CD4-positive, CD25-positive, alpha-beta regulatory T cell (primary cell): ENCODE results near the gene UBE2R2. TPM values are rescaled to one million over a fixed set of nuclear protein-coding genes. Genes with fewer than 3 reads are reported as not detected.
A peak's percentile ranks its signal among the peaks of the same experiment; 100 is the strongest.
"Not testable (repeated sequence)": the region's sequence is repeated elsewhere in the genome, so short reads cannot be mapped to it uniquely, and the experiment has no call there.

Source experiments
- ATAC-seq, 2 donors: fragments of 150-1000 bp; cut with Tn5 transposase; one replicate each; pipeline ENCODE4 v1.10.0; 2021; ENCODE audit warnings: low read depth in 2 of 2, moderate number of reproducible peaks in 2 of 2, moderate library complexity in 1 of 2
- DNase-seq, 3 donors: peaks; one replicate each; pipeline versions ENCODE4 v3.0.0 to v3.0.0-alpha.2; 2012 to 2022; ENCODE audit warnings: mixed read lengths in 1 of 3
- H3K27ac ChIP-seq: one replicate; pipeline ENCODE4 v1.7.0; 2013; ENCODE audit warnings: mild to moderate bottlenecking, low read length; ENCODE audit not compliant: insufficient read depth, poor library complexity, severe bottlenecking
- H3K27me3 ChIP-seq: one replicate; pipeline ENCODE4 v1.7.0; 2013; ENCODE audit warnings: low read length; ENCODE audit not compliant: control insufficient read depth, insufficient read depth
- H3K36me3 ChIP-seq: one replicate; pipeline ENCODE4 v1.7.0; 2013; ENCODE audit warnings: mild to moderate bottlenecking, low read length, moderate library complexity; ENCODE audit not compliant: control insufficient read depth, insufficient read depth
- H3K4me1 ChIP-seq: 2 replicates; pipeline ENCODE4 v1.7.0; 2013; ENCODE audit warnings: mild to moderate bottlenecking, low read length; ENCODE audit not compliant: insufficient read depth, control insufficient read depth, poor library complexity, severe bottlenecking
- H3K4me3 ChIP-seq: one replicate; pipeline ENCODE4 v1.7.0; 2013; ENCODE audit warnings: low read depth, mild to moderate bottlenecking, low read length, moderate library complexity
- H3K9me3 ChIP-seq, 2 experiments: 1 replicate in 1 of 2; 2 replicates in 1 of 2; pipeline ENCODE4 v1.7.0; 2013; ENCODE audit warnings: low read length in 2 of 2, mild to moderate bottlenecking in 1 of 2, moderate library complexity in 1 of 2; ENCODE audit not compliant: control insufficient read depth in 2 of 2
- H3K27ac Mint-ChIP-seq, 3 donors: one replicate each; pipeline ENCODE4 v1.8.0; 2020 to 2022; ENCODE audit warnings: mild to moderate bottlenecking in 3 of 3, mixed read lengths in 3 of 3, moderate library complexity in 2 of 3
- H3K27me3 Mint-ChIP-seq: one replicate; pipeline ENCODE4 v1.8.0; 2022; ENCODE audit warnings: mild to moderate bottlenecking, mixed read lengths
- H3K36me3 Mint-ChIP-seq: one replicate; pipeline ENCODE4 v1.8.0; 2020; ENCODE audit warnings: mixed read lengths
- H3K4me1 Mint-ChIP-seq, 4 donors: one replicate each; pipeline ENCODE4 v1.8.0; 2020 to 2022; ENCODE audit warnings: mixed read lengths in 4 of 4, mild to moderate bottlenecking in 1 of 4
- H3K4me3 Mint-ChIP-seq, 4 donors: one replicate each; pipeline ENCODE4 v1.8.0; 2020 to 2022; ENCODE audit warnings: mild to moderate bottlenecking in 4 of 4, mixed read lengths in 4 of 4, moderate library complexity in 3 of 4
- H3K9me3 Mint-ChIP-seq, 7 donors: one replicate each; pipeline ENCODE4 v1.8.0; 2020 to 2022; ENCODE audit warnings: mixed read lengths in 7 of 7, mild to moderate bottlenecking in 3 of 7, moderate library complexity in 2 of 7
- polyA plus RNA-seq, 4 donors: library from polyadenylated mRNA; unstranded; fragments of 300-500 nt; fragmentation: Illumina TruSeq; gene quantifications; one replicate each; pipeline ENCODE4 v1.2.3, GENCODE V29; 2021
- total RNA-seq: library from RNA; stranded (reverse); gene quantifications from one replicate; pipeline ENCODE4 v1.2.3, GENCODE V29; 2022

The UBE2R2 gene
- total and polyA plus RNA-seq, 5 donors from 2014 or later = 14.8 to 33.3 (median 16.4) TPM

DNA sequence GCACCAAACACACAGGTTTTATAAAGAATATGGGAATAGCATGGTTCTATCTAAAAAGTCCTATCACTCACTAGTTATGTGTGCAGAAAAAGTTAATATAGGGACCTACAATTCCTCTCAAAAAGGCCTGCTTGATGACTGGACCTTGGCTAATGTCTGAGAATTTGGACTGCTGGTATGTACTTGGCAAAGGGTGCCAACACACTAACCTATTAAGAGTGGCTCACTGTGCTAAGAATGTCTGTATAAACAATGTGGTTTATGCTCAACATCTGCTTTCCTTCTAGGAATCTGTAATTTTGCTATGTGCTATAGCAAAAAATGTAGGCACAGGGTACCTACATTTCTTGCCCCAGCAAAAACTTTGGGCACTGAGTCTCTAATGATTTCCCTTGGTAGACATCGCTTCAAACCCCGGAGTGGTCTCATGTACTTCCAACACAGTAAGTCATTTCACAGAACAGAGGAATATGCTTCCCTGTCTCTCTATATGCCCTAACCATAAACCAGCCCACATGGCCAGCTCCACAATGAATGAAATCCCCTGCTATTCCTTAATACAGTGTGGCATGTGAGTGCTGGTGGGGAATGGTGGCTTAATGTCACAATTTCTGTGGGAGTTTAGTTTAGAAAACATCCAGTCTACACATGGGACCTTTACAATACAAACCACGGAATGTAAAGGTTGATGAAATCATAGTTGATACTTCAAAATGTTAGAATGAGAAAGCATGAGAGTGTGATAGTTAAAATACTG is 130.0 kb downstream of the UBE2R2 start:
- Mint-ChIP-seq H3K4me1 (peaks cover 0 to 4% (median 0%) of the 10 kb centered on the region in 4 donors), H3K4me3 (no peak overlapping the region), H3K27me3 (no peaks in the 10 kb centered on the region), H3K9me3 (no peaks in the 10 kb centered on the region), H3K27ac (peak overlapping the region in 2 of 3 donors; percentile 38 to 64), H3K36me3 (peaks cover 49% of the 10 kb centered on the region)
- H3K27me3 ChIP-seq = no peaks in the 10 kb centered on the region
- no peaks in the 10 kb centered on the region for H3K4me1 ChIP-seq
- H3K4me3 ChIP-seq = no peak overlapping the region
- DNase-seq = no peak
- H3K36me3 ChIP-seq = peaks cover 50% of the 10 kb centered on the region
- H3K27ac ChIP-seq = no peak overlapping the region
- no peaks in the 10 kb centered on the region for H3K9me3 ChIP-seq
- ATAC-seq = no peak

DNA sequence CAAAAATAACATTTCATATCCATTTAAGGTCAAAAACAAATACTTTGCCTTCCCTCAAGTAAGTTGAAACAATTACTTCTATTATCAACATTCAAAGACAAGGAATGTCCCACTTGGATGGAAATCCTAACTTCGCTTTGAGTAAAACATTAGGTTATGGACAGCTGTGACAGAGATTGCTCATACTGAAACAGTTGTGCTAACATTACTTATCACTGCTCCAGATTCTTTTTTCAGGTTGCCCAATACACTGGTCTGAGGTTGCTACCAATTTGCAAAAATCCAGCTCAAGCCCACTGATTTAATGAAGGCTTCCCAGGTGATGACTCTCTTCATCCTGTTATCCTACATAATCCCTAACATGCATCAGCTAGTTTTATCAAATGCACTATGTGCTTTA is 133.4 kb downstream of the UBE2R2 start:
- Histone ChIP-seq H3K27ac (no peak overlapping the region), H3K27me3 (no peaks in the 10 kb centered on the region), H3K9me3 (no peaks in the 10 kb centered on the region), H3K4me3 (no peak overlapping the region), H3K36me3 (peaks cover 40% of the 10 kb centered on the region), H3K4me1 (no peaks in the 10 kb centered on the region)
- Mint-ChIP-seq H3K27me3 (no peaks in the 10 kb centered on the region), H3K36me3 (peaks cover 38% of the 10 kb centered on the region), H3K27ac (no peak overlapping the region), H3K4me1 (peaks cover 0 to 3% (median 0%) of the 10 kb centered on the region in 4 donors), H3K9me3 (no peaks in the 10 kb centered on the region), H3K4me3 (no peak overlapping the region)
- DNase-seq (no peak), ATAC-seq (no peak)

DNA sequence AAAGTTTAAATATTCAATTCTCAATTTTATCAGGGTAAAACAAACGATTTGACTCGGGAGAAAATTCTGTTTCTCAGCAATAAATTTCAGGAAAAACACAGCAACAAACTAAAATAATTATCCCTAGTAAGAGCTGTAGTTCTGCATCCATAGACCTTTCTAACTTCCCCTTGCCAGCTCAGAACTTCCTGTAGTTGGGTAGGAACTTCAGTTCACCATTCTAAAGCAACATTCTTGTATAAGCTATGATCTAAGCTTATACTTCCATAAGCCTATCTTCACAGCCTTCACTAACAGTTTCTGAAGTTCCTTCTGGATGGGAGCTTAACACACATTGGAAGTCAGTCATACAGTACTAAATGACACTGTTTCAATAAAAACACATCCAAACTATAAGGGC is 135.1 kb downstream of the UBE2R2 start:
- no peak overlapping the region for H3K27ac ChIP-seq
- DNase-seq = no peak
- H3K36me3 ChIP-seq = peaks cover 38% of the 10 kb centered on the region
- Mint-ChIP-seq H3K4me1 (no peaks in the 10 kb centered on the region), H3K9me3 (no peaks in the 10 kb centered on the region), H3K4me3 (no peak overlapping the region), H3K36me3 (peaks cover 36% of the 10 kb centered on the region), H3K27ac (no peak overlapping the region), H3K27me3 (no peaks in the 10 kb centered on the region)
- H3K9me3 ChIP-seq = no peaks in the 10 kb centered on the region
- H3K4me1 ChIP-seq = no peaks in the 10 kb centered on the region
- no peak overlapping the region for H3K4me3 ChIP-seq
- no peak for ATAC-seq
- no peaks in the 10 kb centered on the region for H3K27me3 ChIP-seq

DNA sequence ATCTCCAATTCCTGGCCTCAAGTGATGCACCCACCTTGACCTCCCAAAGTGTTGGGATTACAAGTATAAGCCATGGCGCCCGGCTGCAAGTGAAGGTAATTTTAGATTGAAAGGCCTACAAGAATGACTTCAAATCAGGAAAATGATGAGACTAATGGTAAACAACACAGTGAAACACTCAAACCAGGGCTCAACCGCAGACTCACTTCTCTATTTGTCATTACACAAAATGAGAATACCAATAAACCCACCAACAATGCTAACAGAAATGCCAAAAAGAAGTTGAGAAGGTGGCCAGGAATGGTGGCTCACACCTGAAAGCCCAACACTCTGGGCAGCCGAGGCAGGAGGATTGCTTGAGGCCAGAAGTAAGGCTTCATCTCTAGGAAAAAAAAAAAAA is 139.6 kb downstream of the UBE2R2 start:
- H3K4me3 Mint-ChIP-seq = no peak overlapping the region
- no peaks in the 10 kb centered on the region for H3K27me3 Mint-ChIP-seq
- no peak for ATAC-seq
- no peaks in the 10 kb centered on the region for H3K4me1 Mint-ChIP-seq
- no peak overlapping the region for H3K27ac Mint-ChIP-seq
- H3K36me3 Mint-ChIP-seq = peaks cover 30% of the 10 kb centered on the region
- no peak for DNase-seq
- Histone ChIP-seq H3K27ac (no peak overlapping the region), H3K4me3 (no peak overlapping the region), H3K4me1 (no peaks in the 10 kb centered on the region), H3K27me3 (no peaks in the 10 kb centered on the region), H3K36me3 (peaks cover 38% of the 10 kb centered on the region), H3K9me3 (no peaks in the 10 kb centered on the region)
- H3K9me3 Mint-ChIP-seq = no peaks in the 10 kb centered on the region

DNA sequence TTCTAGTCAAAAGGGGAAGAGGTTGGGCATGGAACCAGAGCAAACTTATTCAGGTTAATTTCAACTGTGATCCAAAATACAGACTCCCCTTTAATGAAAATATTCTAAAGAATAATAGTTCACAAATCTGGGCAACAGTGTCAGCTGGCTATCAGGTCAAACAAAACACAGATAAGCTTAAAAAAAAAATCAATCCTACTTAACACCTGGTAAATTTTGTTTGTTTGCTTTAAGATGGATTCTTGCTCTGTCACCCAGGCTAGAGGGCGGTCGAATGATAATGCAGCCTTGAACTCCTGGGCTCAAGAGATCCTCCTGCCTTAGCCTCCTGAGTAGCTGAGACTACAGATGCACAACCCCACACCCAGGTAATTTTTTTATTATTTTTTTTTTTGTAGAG is 142.8 kb downstream of the UBE2R2 start:
- Histone ChIP-seq H3K4me1 (no peaks in the 10 kb centered on the region), H3K36me3 (peaks cover 27% of the 10 kb centered on the region), H3K27ac (no peak overlapping the region), H3K4me3 (no peak overlapping the region), H3K27me3 (no peaks in the 10 kb centered on the region), H3K9me3 (no peaks in the 10 kb centered on the region)
- H3K4me3 Mint-ChIP-seq = no peak overlapping the region
- H3K4me1 Mint-ChIP-seq = peaks cover 0 to 6% (median 0%) of the 10 kb centered on the region in 4 donors
- H3K36me3 Mint-ChIP-seq = peaks cover 27% of the 10 kb centered on the region
- no peaks in the 10 kb centered on the region for H3K27me3 Mint-ChIP-seq
- ATAC-seq = no peak
- DNase-seq = no peak
- no peaks in the 10 kb centered on the region for H3K9me3 Mint-ChIP-seq
- no peak overlapping the region for H3K27ac Mint-ChIP-seq

DNA sequence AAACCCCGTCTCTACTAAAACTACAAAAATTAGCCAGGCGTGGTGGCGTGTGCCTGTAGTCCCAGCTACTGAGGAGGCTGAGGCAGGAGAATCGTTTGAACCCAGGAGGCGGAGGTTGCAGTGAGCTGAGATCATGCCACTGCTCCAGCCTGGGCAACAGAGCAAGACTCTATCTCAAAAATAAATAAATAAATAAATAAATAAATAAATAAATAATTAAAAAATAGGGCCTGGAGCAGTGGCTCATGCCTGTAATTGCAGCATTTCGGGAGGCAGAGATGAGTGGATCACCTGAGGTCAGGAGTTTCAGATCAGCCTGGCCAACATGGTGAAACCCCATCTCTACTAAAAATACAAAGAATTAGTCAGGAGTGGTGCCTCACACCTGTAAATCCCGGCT is 145.5 kb downstream of the UBE2R2 start:
- not testable (repeated sequence) for H3K27ac ChIP-seq, ATAC-seq, DNase-seq, H3K9me3 Mint-ChIP-seq, H3K27ac Mint-ChIP-seq, H3K27me3 ChIP-seq, H3K4me3 ChIP-seq, H3K4me1 ChIP-seq, H3K27me3 Mint-ChIP-seq, H3K9me3 ChIP-seq, H3K4me3 Mint-ChIP-seq
- H3K36me3 ChIP-seq = peaks cover 14% of the 10 kb centered on the region
- H3K36me3 Mint-ChIP-seq = peaks cover 30% of the 10 kb centered on the region
- peaks cover 0 to 14% (median 0%) of the 10 kb centered on the region in 4 donors for H3K4me1 Mint-ChIP-seq

DNA sequence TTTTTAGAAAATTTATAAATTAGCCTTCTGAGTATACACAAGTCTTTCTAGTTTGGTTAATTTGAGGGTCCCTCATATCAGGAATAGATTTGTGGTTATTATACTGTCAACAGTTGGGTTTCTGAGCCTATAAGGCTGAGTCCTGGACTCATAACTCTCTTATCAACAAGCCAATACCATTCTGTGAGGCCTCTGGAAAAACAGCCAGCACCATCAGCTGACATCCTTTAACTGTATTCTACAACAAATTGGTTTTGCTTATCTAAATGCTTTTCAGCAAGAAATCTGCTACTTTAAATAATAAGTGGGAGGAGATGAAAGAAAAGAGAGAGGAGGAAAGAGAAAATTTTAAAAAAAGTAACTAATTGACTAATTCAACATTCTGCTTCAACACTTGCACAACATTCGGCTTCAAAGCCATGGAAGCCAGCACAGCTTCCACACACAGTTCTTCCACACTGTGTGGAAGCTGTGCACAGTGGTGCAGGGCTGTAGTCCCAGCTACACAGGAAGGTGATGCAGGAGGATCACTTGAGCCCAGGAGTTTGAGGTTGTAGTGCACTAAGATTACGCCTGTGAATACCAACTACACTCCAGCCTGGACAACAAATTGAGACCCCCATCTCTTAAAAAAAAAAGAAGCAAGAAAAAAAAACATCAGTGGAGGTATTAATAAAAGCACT is 147.3 kb downstream of the UBE2R2 start:
- Histone ChIP-seq H3K4me1 (no peaks in the 10 kb centered on the region), H3K36me3 (peaks cover 27% of the 10 kb centered on the region), H3K9me3 (no peaks in the 10 kb centered on the region), H3K4me3 (no peak overlapping the region), H3K27ac (no peak overlapping the region), H3K27me3 (no peaks in the 10 kb centered on the region)
- Mint-ChIP-seq H3K36me3 (peaks cover 37% of the 10 kb centered on the region), H3K4me1 (peaks cover 0 to 14% (median 1%) of the 10 kb centered on the region in 4 donors), H3K9me3 (no peaks in the 10 kb centered on the region), H3K4me3 (no peak overlapping the region), H3K27me3 (no peaks in the 10 kb centered on the region), H3K27ac (peak overlapping the region in 1 of 3 donors; percentile 54)
- no peak for DNase-seq
- no peak for ATAC-seq
